ENCODE data around the gene SPTB.
A peak's percentile ranks its signal among the peaks of the same experiment; 100 is the strongest.

SPTB gene

GRCh38 chr14:64885559-64885958, 5.9 kb upstream of the SPTB start:
- no peak for DNase-seq (ENCODE audit: low read depth)
- TF ChIP-seq, protein P1, sequence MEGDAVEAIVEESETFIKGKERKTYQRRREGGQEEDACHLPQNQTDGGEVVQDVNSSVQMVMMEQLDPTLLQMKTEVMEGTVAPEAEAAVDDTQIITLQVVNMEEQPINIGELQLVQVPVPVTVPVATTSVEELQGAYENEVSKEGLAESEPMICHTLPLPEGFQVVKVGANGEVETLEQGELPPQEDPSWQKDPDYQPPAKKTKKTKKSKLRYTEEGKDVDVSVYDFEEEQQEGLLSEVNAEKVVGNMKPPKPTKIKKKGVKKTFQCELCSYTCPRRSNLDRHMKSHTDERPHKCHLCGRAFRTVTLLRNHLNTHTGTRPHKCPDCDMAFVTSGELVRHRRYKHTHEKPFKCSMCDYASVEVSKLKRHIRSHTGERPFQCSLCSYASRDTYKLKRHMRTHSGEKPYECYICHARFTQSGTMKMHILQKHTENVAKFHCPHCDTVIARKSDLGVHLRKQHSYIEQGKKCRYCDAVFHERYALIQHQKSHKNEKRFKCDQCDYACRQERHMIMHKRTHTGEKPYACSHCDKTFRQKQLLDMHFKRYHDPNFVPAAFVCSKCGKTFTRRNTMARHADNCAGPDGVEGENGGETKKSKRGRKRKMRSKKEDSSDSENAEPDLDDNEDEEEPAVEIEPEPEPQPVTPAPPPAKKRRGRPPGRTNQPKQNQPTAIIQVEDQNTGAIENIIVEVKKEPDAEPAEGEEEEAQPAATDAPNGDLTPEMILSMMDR (conservative IDR thresholded peaks at IDR 0.05; ENCODE audit: low read length), result no peak
- H3K4me3 ChIP-seq (ENCODE audit: low read length), result no peak overlapping the region

- TF ChIP-seq, protein P1 (conservative IDR thresholded peaks at IDR 0.05; ENCODE audit: low read length), result no peak
- no peak for DNase-seq (ENCODE audit: low read depth)
- peak overlapping the region; percentile 33 for H3K4me3 ChIP-seq (ENCODE audit: low read length)
These were observed 764 bp upstream of the SPTB start for GRCh38 chr14:64880221-64881121.

DNA sequence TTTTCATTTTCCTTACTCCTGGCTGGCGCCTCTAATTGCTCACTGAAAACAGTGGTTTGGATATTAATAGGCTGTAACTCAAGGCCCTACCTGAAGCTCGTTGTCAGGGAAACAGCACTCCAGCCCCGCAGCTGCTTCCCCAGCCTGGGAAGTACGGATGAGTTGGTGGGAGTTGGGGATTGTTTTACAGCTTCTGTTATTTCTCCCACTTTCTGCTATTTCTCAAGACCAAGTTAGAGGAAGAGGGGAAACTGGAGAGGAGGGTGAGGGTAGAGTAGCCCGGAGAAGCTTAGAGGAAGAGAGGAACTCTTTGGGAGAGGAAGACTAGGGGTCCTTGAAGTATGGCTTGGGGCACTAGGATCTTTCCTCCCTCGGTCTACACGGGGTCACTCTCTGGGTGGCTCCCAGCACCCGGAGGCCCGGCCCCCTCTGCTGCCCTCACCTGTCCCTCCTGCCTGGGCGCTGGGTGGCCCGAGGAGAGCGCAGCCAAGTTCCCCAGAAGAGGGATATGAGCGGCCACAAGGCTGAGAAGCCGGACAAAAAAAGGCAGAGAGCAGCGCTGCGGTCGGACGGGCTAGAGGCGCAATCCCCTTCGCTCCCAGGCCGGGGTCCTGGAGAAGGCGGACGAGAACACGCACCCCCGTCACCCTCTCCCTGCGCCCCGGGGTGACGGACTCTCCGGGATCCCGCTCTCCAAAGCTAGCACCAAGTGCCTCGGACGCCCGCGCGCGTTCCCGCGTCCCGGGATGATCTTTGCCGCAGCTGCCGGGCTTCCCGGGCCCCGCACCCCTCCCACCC, 671 bp downstream of the SPTB start:
- TF ChIP-seq, protein P1 (conservative IDR thresholded peaks at IDR 0.05; ENCODE audit: low read length), result no peak
- no peak for DNase-seq (ENCODE audit: low read depth)
- peak overlapping the region; percentile 29 for H3K4me3 ChIP-seq (ENCODE audit: low read length)

GRCh38 chr14:64877846-64878245, 1.9 kb downstream of the SPTB start:
- no peak overlapping the region for H3K4me3 ChIP-seq (ENCODE audit: low read length)
- TF ChIP-seq, protein P1 (conservative IDR thresholded peaks at IDR 0.05; ENCODE audit: low read length), result no peak
- DNase-seq (ENCODE audit: low read depth), result no peak

GRCh38 chr14:64875350-64875749, 4.4 kb downstream of the SPTB start:
- H3K4me3 ChIP-seq (ENCODE audit: low read length), result no peak overlapping the region
- TF ChIP-seq, protein P1 (conservative IDR thresholded peaks at IDR 0.05; ENCODE audit: low read length), result no peak
- DNase-seq (ENCODE audit: low read depth), result no peak

GRCh38 chr14:64873506-64874219, 6.0 kb downstream of the SPTB start:
- peak; percentile 3 for DNase-seq (ENCODE audit: low read depth)
- TF ChIP-seq, protein P1 (conservative IDR thresholded peaks at IDR 0.05; ENCODE audit: low read length), result no peak
- no peak overlapping the region for H3K4me3 ChIP-seq (ENCODE audit: low read length)
